Myocyte (in vitro differentiated cells): ENCODE measurements around the gene CCDC126. TPM values are rescaled to one million over a fixed set of nuclear protein-coding genes. Genes with fewer than 3 reads are reported as not detected.
A peak's percentile ranks its signal among the peaks of the same experiment; 100 is the strongest.
"Not testable (repeated sequence)": the region's sequence is repeated elsewhere in the genome, so short reads cannot be mapped to it uniquely, and the experiment has no call there.

Experiments
- DNase-seq: peaks from one replicate; pipeline ENCODE4 v3.0.0-alpha.2; 2012; ENCODE audit warnings: low read depth
- total RNA-seq: library from RNA; depleted of rRNA; stranded (reverse); fragments of >200 nt; gene quantifications from 2 replicates; pipeline ENCODE4 v1.2.3, GENCODE V29; 2014

The CCDC126 gene
- total RNA-seq, 1 donor from 2014 or later, result 21.4 TPM

DNA sequence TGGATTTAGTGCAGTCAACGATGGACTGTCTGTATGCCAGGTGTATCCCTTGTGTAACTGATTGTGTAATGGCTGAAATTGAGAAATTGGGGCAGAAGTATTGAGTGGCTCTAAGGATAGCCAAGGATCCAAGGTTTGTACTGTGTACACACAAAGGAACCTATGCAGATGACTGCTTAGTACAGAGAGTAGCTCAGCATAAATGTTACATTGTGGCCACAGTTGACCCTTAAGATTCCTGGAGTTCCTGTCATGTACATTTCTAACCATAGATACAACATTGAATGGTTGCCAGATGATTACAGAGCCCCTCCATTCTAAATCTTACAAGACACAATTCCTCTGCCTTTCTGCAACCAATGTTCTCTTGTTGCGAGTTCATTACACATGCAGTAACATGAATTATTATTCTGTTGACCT is 25.3 kb downstream of the CCDC126 start:
- DNase-seq, result no peak

- DNase-seq, result no peak
These were observed 31.2 kb downstream of the CCDC126 start for GRCh38 chr7:23628370-23628769.

GRCh38 chr7:23633417-23633816 is 36.2 kb downstream of the CCDC126 start:
- no peak for DNase-seq

DNA sequence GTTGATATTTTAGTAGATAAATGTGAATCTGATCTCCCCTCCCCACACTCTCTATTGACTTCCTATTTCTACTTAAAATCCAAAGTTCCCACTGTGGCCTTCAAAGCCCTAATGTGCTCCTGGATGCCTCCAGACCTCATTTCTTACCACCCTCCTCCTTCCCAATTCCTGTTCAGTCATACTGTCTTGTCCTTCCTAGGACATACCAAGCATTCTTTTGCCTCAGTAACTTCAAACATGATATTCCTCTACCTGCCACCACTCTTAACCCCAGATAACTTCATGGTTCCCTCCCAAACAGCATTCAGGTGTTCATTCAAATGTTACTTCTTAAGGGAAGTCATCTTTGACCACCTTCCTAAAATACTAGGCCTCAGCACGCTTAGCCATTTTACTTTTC is 48.6 kb downstream of the CCDC126 start:
- DNase-seq, result no peak

- no peak for DNase-seq
These were observed 56.8 kb downstream of the CCDC126 start for GRCh38 chr7:23653942-23654341.

DNA sequence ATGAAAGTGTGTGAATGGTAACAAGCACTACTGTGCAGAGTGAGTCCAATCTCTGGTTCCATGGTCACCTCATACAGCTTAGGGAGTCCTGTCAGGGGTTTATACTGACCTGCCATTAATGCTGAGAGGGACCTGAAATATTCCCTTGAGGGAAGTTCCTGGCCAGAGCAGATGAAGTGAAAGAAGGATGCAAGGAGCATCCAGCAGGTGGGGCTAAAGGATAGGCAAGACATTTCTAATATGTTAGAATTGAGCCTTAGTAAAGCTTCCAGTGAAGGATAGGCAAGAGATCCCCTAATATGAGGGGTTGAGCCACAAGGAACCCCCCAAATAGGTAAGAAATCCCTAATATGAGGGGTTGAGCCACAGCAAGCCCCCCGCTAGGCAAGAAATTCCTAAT is 57.3 kb downstream of the CCDC126 start:
- DNase-seq, result peak; percentile 34

DNA sequence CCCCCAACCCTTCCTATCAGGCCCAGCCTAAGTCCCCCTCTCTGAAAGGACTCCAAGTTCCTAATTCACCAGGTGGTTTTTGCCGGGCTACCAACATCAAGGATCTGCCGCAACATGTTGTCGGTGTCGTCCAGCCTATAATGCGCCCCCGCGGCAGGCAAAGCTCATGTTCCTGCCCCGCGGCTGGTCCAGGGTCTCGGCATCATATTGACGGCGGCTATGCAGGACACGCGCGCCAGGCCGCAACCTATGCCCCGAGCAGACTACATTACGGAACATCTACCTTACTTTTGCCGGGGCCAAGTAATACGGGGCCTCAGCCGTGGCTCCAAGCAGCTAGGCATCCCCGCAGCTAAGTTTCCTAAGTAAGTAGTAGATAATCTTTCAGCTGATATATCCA is 58.3 kb downstream of the CCDC126 start:
- DNase-seq, result no peak

GRCh38 chr7:23658831-23659427 is 61.7 kb downstream of the CCDC126 start:
- DNase-seq, result no peak

DNA sequence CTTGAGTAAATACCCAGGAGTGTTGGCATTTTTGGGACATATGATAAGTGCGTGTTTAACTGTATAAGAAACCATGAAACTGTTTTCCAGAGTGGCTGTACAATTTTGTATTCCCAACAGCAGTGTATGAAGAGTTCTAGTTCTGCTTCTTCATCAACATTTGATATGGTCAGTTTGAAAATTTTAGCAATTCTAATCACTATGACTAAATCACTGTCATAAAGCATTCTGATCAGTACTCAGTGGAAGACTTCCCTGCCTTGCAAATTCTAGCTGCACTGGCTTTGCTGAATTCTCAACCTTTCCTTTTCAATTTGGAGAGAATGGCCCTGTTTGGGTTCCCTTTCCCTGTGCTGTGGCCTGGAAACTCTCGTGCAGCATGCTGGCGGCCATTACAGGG is 64.2 kb downstream of the CCDC126 start:
- no peak for DNase-seq

DNA sequence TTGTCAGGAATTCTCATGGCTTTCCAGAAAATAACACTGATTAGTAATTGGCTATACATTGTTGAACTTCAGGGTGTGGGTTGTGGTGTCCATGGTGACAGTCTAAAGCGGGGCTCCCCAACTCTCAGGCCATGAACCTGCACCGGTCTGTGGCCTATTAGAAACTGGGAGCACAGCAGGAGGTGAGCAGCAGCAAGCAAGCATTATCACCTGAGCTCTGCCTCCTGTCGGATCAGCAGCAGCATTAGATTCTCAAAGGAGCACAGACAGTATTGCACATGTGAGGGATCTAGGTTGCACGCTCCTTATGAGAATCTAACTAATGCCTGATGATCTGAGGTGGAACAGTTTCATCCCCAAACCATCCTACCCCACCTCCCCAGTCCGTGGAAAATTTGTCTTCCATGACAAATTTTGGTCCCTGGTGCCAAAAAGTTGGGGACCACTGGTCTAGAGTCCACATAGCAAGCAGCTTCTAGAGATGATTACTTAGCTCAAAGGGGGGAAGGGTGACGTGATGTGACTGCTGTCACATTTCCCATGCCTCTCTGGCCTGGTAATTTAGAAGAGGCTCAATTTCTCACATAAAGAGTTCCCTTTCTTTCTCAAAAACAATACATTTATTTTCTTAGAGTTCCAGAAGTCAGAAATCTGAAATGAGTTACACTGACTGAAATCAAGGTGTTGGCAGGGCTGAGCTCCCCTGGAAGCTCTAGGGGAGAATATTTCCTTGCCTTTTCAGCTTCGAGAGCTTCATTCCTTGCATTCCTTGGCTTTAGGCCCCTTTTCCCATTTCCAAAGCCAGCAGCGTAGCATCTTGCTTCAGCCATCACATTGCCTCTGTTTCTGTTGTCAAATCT is 65.2 kb downstream of the CCDC126 start:
- peak; percentile 3 for DNase-seq

DNA sequence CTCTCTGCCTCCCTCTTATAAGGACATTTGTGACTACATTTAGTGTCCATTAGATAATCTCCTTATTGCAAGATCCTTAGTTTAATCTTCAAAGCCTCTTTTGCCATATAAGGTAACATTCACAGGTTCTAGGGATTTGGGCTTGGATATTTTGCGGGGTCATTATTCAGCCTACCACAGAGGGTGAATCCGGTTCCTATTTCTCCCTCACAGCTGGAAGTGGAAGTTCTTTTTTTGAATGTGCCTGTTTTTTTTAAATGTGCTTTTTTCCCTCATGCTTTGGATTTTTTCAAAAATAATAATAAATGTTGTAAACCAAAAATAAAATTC is 65.8 kb downstream of the CCDC126 start:
- DNase-seq, result no peak

DNA sequence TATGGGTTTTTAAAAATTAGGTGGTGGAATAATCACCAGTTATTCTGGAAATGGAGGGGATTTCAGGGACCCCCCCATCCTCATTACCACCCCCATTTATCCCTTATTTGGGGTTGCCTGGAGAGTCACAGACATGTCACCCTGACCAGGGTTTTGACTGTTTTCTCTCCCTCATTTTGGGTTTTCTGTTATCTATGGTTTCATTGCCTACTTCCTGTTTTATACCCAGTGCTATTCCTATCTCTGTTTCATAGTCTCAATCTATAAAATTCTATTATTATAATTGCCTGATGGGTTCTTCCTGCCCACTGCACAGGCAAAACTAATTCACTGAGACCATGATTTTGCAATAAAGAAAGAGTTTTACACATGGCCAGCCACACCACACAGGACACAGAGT is 66.9 kb downstream of the CCDC126 start:
- no peak for DNase-seq

DNA sequence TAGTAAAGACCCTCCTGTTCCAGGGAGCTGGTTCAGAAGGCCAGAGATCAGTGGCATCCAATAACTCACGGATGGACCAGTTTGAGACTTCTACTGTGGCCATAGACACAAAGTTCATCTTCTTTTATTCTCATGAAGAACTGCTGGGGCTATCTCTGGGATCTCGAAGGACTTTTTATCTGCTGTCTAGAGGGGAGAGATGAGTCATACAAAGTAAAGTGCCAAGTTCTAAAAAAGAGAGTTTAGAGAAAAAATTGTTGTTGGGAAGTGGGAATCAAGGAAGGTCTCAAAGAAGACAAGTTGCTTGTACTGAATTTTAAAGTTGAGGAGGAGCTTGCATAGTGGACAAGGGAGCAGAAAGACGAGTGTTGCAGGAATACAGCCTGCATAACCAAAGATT is 74.9 kb downstream of the CCDC126 start:
- DNase-seq, result no peak

- DNase-seq, result peak; percentile 73
These were observed 82.8 kb downstream of the CCDC126 start, which contains the start of gene FAM221A for GRCh38 chr7:23679898-23680413. Gene FAM221A, plus strand, starts transcription at chr7:23680199. Its CDS starts 20 bp downstream, at chr7:23680219.

GRCh38 chr7:23680414-23681405 is 83.5 kb downstream of the CCDC126 start:
- DNase-seq, result peak; percentile 46

GRCh38 chr7:23684041-23684440 is 86.9 kb downstream of the CCDC126 start:
- DNase-seq, result not testable (repeated sequence)

- DNase-seq, result no peak
These were observed 88.5 kb downstream of the CCDC126 start for GRCh38 chr7:23685731-23686130.

GRCh38 chr7:23687011-23687410 is 89.8 kb downstream of the CCDC126 start:
- DNase-seq, result no peak

DNA sequence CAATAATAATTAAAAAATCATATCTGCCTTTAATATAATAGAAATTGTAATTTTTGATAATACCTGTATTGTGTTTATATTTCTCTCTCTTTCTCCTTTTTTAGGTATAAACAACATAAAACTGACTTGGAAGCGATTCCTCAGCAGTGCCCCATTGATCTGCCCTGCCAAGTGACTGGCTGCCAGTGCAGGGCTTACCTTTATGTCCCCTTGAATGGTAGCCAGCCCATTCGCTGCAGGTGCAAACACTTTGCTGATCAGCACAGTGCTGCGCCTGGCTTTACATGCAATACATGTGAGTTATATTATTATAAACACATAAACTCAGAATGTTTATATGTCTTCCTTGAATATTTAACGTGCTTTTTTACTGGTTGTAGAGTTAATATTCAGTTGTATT is 92.0 kb downstream of the CCDC126 start:
- DNase-seq, result no peak

- DNase-seq, result peak; percentile 77
These were observed 94.1 kb downstream of the CCDC126 start for GRCh38 chr7:23691320-23691719.

GRCh38 chr7:23693224-23693623 is 96.0 kb downstream of the CCDC126 start:
- DNase-seq, result no peak
